Nephron progenitor cell (in vitro differentiated cells): ENCODE measurements around the gene CSF1R.
A peak's percentile ranks its signal among the peaks of the same experiment; 100 is the strongest.

Source experiments
- DNase-seq: peaks from one replicate; pipeline ENCODE4 v3.0.0; 2021
- H3K27ac Mint-ChIP-seq: 2 replicates; pipeline ENCODE4 v1.8.0; 2021; ENCODE audit warnings: mild to moderate bottlenecking, moderate library complexity, mixed read lengths
- H3K27me3 Mint-ChIP-seq: 2 replicates; pipeline ENCODE4 v1.8.0; 2021; ENCODE audit warnings: mild to moderate bottlenecking, low read depth, mixed read lengths; ENCODE audit not compliant: poor library complexity
- H3K36me3 Mint-ChIP-seq: 2 replicates; pipeline ENCODE4 v1.8.0; 2021; ENCODE audit warnings: low read depth, mixed read lengths
- H3K4me1 Mint-ChIP-seq: 2 replicates; pipeline ENCODE4 v1.8.0; 2021; ENCODE audit warnings: mixed read lengths
- H3K4me3 Mint-ChIP-seq: 2 replicates; pipeline ENCODE4 v1.8.0; 2021; ENCODE audit warnings: mild to moderate bottlenecking, moderate library complexity, mixed read lengths
- H3K9me3 Mint-ChIP-seq: 2 replicates; pipeline ENCODE4 v1.8.0; 2021; ENCODE audit warnings: mild to moderate bottlenecking, moderate library complexity, mixed read lengths
- TF ChIP-seq, protein P1 (sequence below): fragments of 200-600 bp; sonication (generic); IDR thresholded peaks from 2 replicates; pipeline ENCODE4 v1.5.0; 2021; ENCODE audit warnings: antibody characterized with exemption

The CSF1R gene

GRCh38 chr5:150085950-150086715, at the start of gene CSF1R:
TSS of gene CSF1R (minus strand) at chr5:150086554. CDS start at chr5:150086427, 127 bp downstream.
- Mint-ChIP-seq H3K27ac (no peak within 1 kb of the TSS), H3K4me1 (peaks cover 28% of the 10 kb centered on the region)
- no peak for DNase-seq

GRCh38 chr5:150135557-150136304, 49.4 kb upstream of the CSF1R start:
- H3K9me3 Mint-ChIP-seq, result no peaks in the 10 kb centered on the region
- no peak for DNase-seq
- H3K27me3 Mint-ChIP-seq, result peaks cover 10% of the 10 kb centered on the region
- H3K36me3 Mint-ChIP-seq, result peaks cover 19% of the 10 kb centered on the region
- no peak overlapping the region for H3K4me3 Mint-ChIP-seq
- H3K27ac Mint-ChIP-seq, result peak overlapping the region; percentile 2
- peaks cover 98% of the 10 kb centered on the region for H3K4me1 Mint-ChIP-seq
- TF ChIP-seq, protein P1, sequence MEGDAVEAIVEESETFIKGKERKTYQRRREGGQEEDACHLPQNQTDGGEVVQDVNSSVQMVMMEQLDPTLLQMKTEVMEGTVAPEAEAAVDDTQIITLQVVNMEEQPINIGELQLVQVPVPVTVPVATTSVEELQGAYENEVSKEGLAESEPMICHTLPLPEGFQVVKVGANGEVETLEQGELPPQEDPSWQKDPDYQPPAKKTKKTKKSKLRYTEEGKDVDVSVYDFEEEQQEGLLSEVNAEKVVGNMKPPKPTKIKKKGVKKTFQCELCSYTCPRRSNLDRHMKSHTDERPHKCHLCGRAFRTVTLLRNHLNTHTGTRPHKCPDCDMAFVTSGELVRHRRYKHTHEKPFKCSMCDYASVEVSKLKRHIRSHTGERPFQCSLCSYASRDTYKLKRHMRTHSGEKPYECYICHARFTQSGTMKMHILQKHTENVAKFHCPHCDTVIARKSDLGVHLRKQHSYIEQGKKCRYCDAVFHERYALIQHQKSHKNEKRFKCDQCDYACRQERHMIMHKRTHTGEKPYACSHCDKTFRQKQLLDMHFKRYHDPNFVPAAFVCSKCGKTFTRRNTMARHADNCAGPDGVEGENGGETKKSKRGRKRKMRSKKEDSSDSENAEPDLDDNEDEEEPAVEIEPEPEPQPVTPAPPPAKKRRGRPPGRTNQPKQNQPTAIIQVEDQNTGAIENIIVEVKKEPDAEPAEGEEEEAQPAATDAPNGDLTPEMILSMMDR, result no peak

More at GRCh38 chr5:150085950-150086715, at the start of gene CSF1R:
- no peaks in the 10 kb centered on the region for H3K9me3 Mint-ChIP-seq
- TF ChIP-seq, protein P1, result no peak
- peaks cover 25% of the 10 kb centered on the region for H3K27me3 Mint-ChIP-seq
- no peaks in the 10 kb centered on the region for H3K36me3 Mint-ChIP-seq
- H3K4me3 Mint-ChIP-seq, result no peak within 1 kb of the TSS

GRCh38 chr5:150134198-150134588, 47.8 kb upstream of the CSF1R start:
- Mint-ChIP-seq H3K4me3 (no peak overlapping the region), H3K27ac (peak overlapping the region; percentile 71), H3K4me1 (peaks cover 94% of the 10 kb centered on the region), H3K36me3 (peaks cover 28% of the 10 kb centered on the region), H3K27me3 (peaks cover 6% of the 10 kb centered on the region), H3K9me3 (no peaks in the 10 kb centered on the region)
- TF ChIP-seq, protein P1, result no peak
- no peak for DNase-seq

DNA sequence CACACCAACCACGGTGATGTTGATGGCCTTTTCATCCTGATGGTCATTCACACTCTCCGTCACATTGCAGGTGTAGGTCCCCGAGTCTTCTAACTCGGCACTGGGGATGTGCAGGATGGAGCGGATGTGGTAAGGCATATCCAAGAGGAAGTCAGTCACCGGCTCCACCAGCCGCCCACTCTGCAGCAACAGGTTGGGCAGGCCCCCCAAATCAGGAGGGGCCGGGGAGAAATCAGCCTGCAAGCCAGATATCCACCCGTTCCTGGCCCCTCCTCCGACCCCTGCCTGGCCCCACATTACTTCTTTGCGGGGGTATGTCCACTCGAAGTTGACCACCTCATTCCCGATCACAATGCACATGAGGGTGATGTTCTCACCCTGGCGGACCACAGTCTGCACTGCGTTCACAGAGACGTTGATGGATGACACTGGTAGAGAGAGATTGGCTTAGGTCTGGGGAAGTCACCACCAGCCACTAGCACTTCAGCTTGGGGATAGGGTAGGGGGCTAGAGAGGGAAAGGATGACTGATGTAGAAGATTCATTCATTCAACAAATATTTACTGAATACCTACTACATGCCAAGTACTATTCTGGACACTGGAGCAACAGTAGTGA, 47.3 kb upstream of the CSF1R start:
- TF ChIP-seq, protein P1, result no peak
- Mint-ChIP-seq H3K27me3 (peaks cover 4% of the 10 kb centered on the region), H3K9me3 (no peaks in the 10 kb centered on the region), H3K27ac (peak overlapping the region; percentile 71), H3K36me3 (peaks cover 32% of the 10 kb centered on the region), H3K4me1 (peaks cover 88% of the 10 kb centered on the region), H3K4me3 (no peak overlapping the region)
- DNase-seq, result no peak

GRCh38 chr5:150132740-150133139, 46.4 kb upstream of the CSF1R start:
- TF ChIP-seq, protein P1, result no peak
- Mint-ChIP-seq H3K27ac (peak overlapping the region; percentile 72), H3K9me3 (no peaks in the 10 kb centered on the region), H3K36me3 (peaks cover 41% of the 10 kb centered on the region), H3K4me3 (no peak overlapping the region), H3K27me3 (peaks cover 6% of the 10 kb centered on the region), H3K4me1 (peaks cover 79% of the 10 kb centered on the region)
- no peak for DNase-seq
